Right atrium auricular region (tissue), 2 donors: ENCODE results near the gene RALGAPA1. TPM values are rescaled to one million over a fixed set of nuclear protein-coding genes. Genes with fewer than 3 reads are reported as not detected.

ENCODE experiments used
- DNase-seq: peaks from one replicate; pipeline ENCODE4 v3.0.0-alpha.2; 2019; ENCODE audit warnings: low spot score
- H3K27ac ChIP-seq, 2 donors: fragments of 200-600 bp; sonication (generic); 1 replicate in 1 of 2; 2 replicates in 1 of 2; pipeline ENCODE4 v1.5.1; 2016 to 2019
- H3K27me3 ChIP-seq, 2 donors: fragments of 200-600 bp; sonication (generic); one replicate each; pipeline versions ENCODE4 v1.5.1 to v1.6.0; 2017 to 2019
- H3K36me3 ChIP-seq: fragments of 200-600 bp; sonication (generic); one replicate; pipeline ENCODE4 v1.5.1; 2016
- H3K4me1 ChIP-seq, 2 donors: fragments of 200-600 bp; sonication (generic); one replicate each; pipeline versions ENCODE4 v1.5.1 to v1.6.0; 2017 to 2019
- H3K4me3 ChIP-seq, 2 donors: fragments of 200-600 bp; sonication (generic); 1 replicate in 1 of 2; 2 replicates in 1 of 2; pipeline ENCODE4 v1.5.1; 2017 to 2019; ENCODE audit warnings: mild to moderate bottlenecking in 1 of 2, moderate library complexity in 1 of 2
- H3K9me3 ChIP-seq, 2 donors: fragments of 200-600 bp; sonication (generic); one replicate each; pipeline ENCODE4 v1.5.1; 2019
- CTCF ChIP-seq, 2 donors: fragments of 200-600 bp; sonication (generic); IDR thresholded peaks; one replicate each; pipeline ENCODE4 v1.5.1; 2019; ENCODE audit warnings: antibody characterized with exemption in 2 of 2
- total RNA-seq, 2 donors: library from RNA; depleted of rRNA; stranded (reverse); fragments of >200 nt; gene quantifications; one replicate each; pipeline ENCODE4 v1.1.0, GENCODE V29; 2016

RALGAPA1 gene
- total RNA-seq, 2 donors from 2014 or later, result 26.9 to 29.6 TPM

GRCh38 chr14:35704793-35705493 lies 104.2 kb downstream of the RALGAPA1 start:
- no peak for DNase-seq
- peaks cover 8% of the 10 kb centered on the region for H3K36me3 ChIP-seq
- H3K27ac ChIP-seq, result no peak overlapping the region
- no peak for TF ChIP-seq CTCF (IDR thresholded peaks at IDR 0.05)
- H3K9me3 ChIP-seq, result no peaks in the 10 kb centered on the region
- H3K4me3 ChIP-seq, result no peak overlapping the region
- H3K27me3 ChIP-seq, result no peaks in the 10 kb centered on the region
- no peaks in the 10 kb centered on the region for H3K4me1 ChIP-seq

- DNase-seq, result no peak
- Histone ChIP-seq H3K9me3 (no peaks in the 10 kb centered on the region), H3K36me3 (no peaks in the 10 kb centered on the region), H3K27me3 (no peaks in the 10 kb centered on the region), H3K4me3 (no peak overlapping the region), H3K27ac (no peak overlapping the region), H3K4me1 (no peaks in the 10 kb centered on the region)
- no peak for TF ChIP-seq CTCF (IDR thresholded peaks at IDR 0.05)
Measured at GRCh38 chr14:35701531-35701930, 107.6 kb downstream of the RALGAPA1 start.

GRCh38 chr14:35699791-35700444 lies 109.2 kb downstream of the RALGAPA1 start:
- H3K4me3 ChIP-seq, result no peak overlapping the region
- no peaks in the 10 kb centered on the region for H3K27me3 ChIP-seq
- H3K4me1 ChIP-seq, result no peaks in the 10 kb centered on the region
- no peak for DNase-seq
- H3K27ac ChIP-seq, result no peak overlapping the region
- TF ChIP-seq CTCF (IDR thresholded peaks at IDR 0.05), result no peak
- no peaks in the 10 kb centered on the region for H3K36me3 ChIP-seq
- no peaks in the 10 kb centered on the region for H3K9me3 ChIP-seq

- Histone ChIP-seq H3K27me3 (no peaks in the 10 kb centered on the region), H3K36me3 (no peaks in the 10 kb centered on the region), H3K4me1 (no peaks in the 10 kb centered on the region), H3K27ac (no peak overlapping the region), H3K4me3 (no peak overlapping the region), H3K9me3 (no peaks in the 10 kb centered on the region)
- DNase-seq, result no peak
- TF ChIP-seq CTCF (IDR thresholded peaks at IDR 0.05), result no peak
Measured at GRCh38 chr14:35696575-35696974, 112.5 kb downstream of the RALGAPA1 start.

GRCh38 chr14:35696119-35696518 lies 113.0 kb downstream of the RALGAPA1 start:
- Histone ChIP-seq H3K4me1 (no peaks in the 10 kb centered on the region), H3K4me3 (no peak overlapping the region), H3K27ac (no peak overlapping the region), H3K9me3 (no peaks in the 10 kb centered on the region), H3K27me3 (no peaks in the 10 kb centered on the region), H3K36me3 (no peaks in the 10 kb centered on the region)
- no peak for DNase-seq
- no peak for TF ChIP-seq CTCF (IDR thresholded peaks at IDR 0.05)
